ENCODE measurements around the gene STON1. TPM values are rescaled to one million over a fixed set of nuclear protein-coding genes. Genes with fewer than 3 reads are reported as not detected.
"Not testable (repeated sequence)": the region's sequence is repeated elsewhere in the genome, so short reads cannot be mapped to it uniquely, and the experiment has no call there.

STON1 gene
- total RNA-seq, 1 donor from 2014 or later: 13.2 TPM

GRCh38 chr2:48620604-48621003 lies 90.7 kb downstream of the STON1 start:
- no peak overlapping the region for H3K4me3 Mint-ChIP-seq

GRCh38 chr2:48622691-48623090 lies 92.7 kb downstream of the STON1 start:
- H3K27ac Mint-ChIP-seq (ENCODE audit: unreplicated experiment); H3K4me3 Mint-ChIP-seq; DNase-seq (ENCODE audit: low read depth, low spot score); H3K36me3 Mint-ChIP-seq (ENCODE audit: low read depth); H3K4me1 Mint-ChIP-seq; H3K27me3 Mint-ChIP-seq (ENCODE audit: low read depth); H3K9me3 Mint-ChIP-seq: not testable (repeated sequence)

More at GRCh38 chr2:48620604-48621003, 90.7 kb downstream of the STON1 start:
- no peak for DNase-seq (ENCODE audit: low read depth, low spot score)
- H3K36me3 Mint-ChIP-seq (ENCODE audit: low read depth): no peaks in the 10 kb centered on the region
- H3K4me1 Mint-ChIP-seq: no peaks in the 10 kb centered on the region
- no peak overlapping the region for H3K27ac Mint-ChIP-seq (ENCODE audit: unreplicated experiment)
- no peaks in the 10 kb centered on the region for H3K9me3 Mint-ChIP-seq
- no peak for TF ChIP-seq CTCF (conservative IDR thresholded peaks at IDR 0.05)
- no peaks in the 10 kb centered on the region for H3K27me3 Mint-ChIP-seq (ENCODE audit: low read depth)

- H3K27ac Mint-ChIP-seq (ENCODE audit: unreplicated experiment): no peak overlapping the region
- H3K36me3 Mint-ChIP-seq (ENCODE audit: low read depth): no peaks in the 10 kb centered on the region
- H3K27me3 Mint-ChIP-seq (ENCODE audit: low read depth): no peaks in the 10 kb centered on the region
- no peak overlapping the region for H3K4me3 Mint-ChIP-seq
- TF ChIP-seq CTCF (conservative IDR thresholded peaks at IDR 0.05): no peak
- H3K4me1 Mint-ChIP-seq: no peaks in the 10 kb centered on the region
- H3K9me3 Mint-ChIP-seq: no peaks in the 10 kb centered on the region
- DNase-seq (ENCODE audit: low read depth, low spot score): no peak
These were observed 94.7 kb downstream of the STON1 start for GRCh38 chr2:48624696-48625095.

GRCh38 chr2:48626047-48626446 lies 96.1 kb downstream of the STON1 start:
- Mint-ChIP-seq H3K9me3 (no peaks in the 10 kb centered on the region), H3K4me3 (no peak overlapping the region), H3K27ac (ENCODE audit: unreplicated experiment) (no peak overlapping the region), H3K36me3 (ENCODE audit: low read depth) (no peaks in the 10 kb centered on the region), H3K27me3 (ENCODE audit: low read depth) (no peaks in the 10 kb centered on the region), H3K4me1 (no peaks in the 10 kb centered on the region)
- TF ChIP-seq CTCF (conservative IDR thresholded peaks at IDR 0.05): no peak
- DNase-seq (ENCODE audit: low read depth, low spot score): no peak

- no peak for TF ChIP-seq CTCF (conservative IDR thresholded peaks at IDR 0.05)
- Mint-ChIP-seq H3K9me3 (peaks cover 19% of the 10 kb centered on the region), H3K27ac (ENCODE audit: unreplicated experiment) (no peak overlapping the region), H3K4me3 (no peak overlapping the region), H3K4me1 (peaks cover 3% of the 10 kb centered on the region), H3K36me3 (ENCODE audit: low read depth) (peaks cover 11% of the 10 kb centered on the region), H3K27me3 (ENCODE audit: low read depth) (no peaks in the 10 kb centered on the region)
- no peak for DNase-seq (ENCODE audit: low read depth, low spot score)
These were observed 103.2 kb downstream of the STON1 start for GRCh38 chr2:48633143-48633542.

- Mint-ChIP-seq H3K27ac (ENCODE audit: unreplicated experiment) (no peak overlapping the region), H3K4me1 (peaks cover 3% of the 10 kb centered on the region), H3K27me3 (ENCODE audit: low read depth) (no peaks in the 10 kb centered on the region), H3K4me3 (no peak overlapping the region), H3K36me3 (ENCODE audit: low read depth) (peaks cover 15% of the 10 kb centered on the region), H3K9me3 (peaks cover 23% of the 10 kb centered on the region)
- no peak for TF ChIP-seq CTCF (conservative IDR thresholded peaks at IDR 0.05)
- DNase-seq (ENCODE audit: low read depth, low spot score): no peak
These were observed 105.8 kb downstream of the STON1 start for GRCh38 chr2:48635786-48636185.

All from neural crest cell (in vitro differentiated cells).